Liver (tissue), 3 donors: ENCODE measurements around the gene NUDT4.

Experiments
- EGR1 ChIP-seq, 2 donors: IDR thresholded peaks; 2 replicates each; pipeline ENCODE4 v1.6.1; 2016 to 2018; ENCODE audit warnings: antibody characterized with exemption in 2 of 2, low read depth in 2 of 2
- GABPA ChIP-seq, 2 donors: IDR thresholded peaks in 1 of 2; conservative IDR thresholded peaks in 1 of 2; 2 replicates each; pipeline ENCODE4 v1.6.1; 2016; ENCODE audit warnings: antibody characterized with exemption in 2 of 2, mild to moderate bottlenecking in 1 of 2, moderate library complexity in 1 of 2
- JUND ChIP-seq, 2 donors: IDR thresholded peaks; 2 replicates each; pipeline ENCODE4 v1.6.1; 2016; ENCODE audit warnings: antibody characterized with exemption in 2 of 2
- RAD21 ChIP-seq, 2 donors: IDR thresholded peaks; 2 replicates each; pipeline ENCODE4 v1.6.1; 2016; ENCODE audit warnings: antibody characterized with exemption in 2 of 2, mild to moderate bottlenecking in 2 of 2
- SP1 ChIP-seq: IDR thresholded peaks from 2 replicates; pipeline ENCODE4 v1.6.1; 2018; ENCODE audit warnings: antibody characterized with exemption, mild to moderate bottlenecking
- TAF1 ChIP-seq: conservative IDR thresholded peaks from 2 replicates; pipeline ENCODE4 v1.6.1; 2016; ENCODE audit warnings: antibody characterized with exemption, mild to moderate bottlenecking
- YY1 ChIP-seq: IDR thresholded peaks from 2 replicates; pipeline ENCODE4 v1.6.1; 2016; ENCODE audit warnings: antibody characterized with exemption, mild to moderate bottlenecking
- TF ChIP-seq, protein P1 (sequence below): fragments of 150-350 bp; IDR thresholded peaks from 2 replicates; pipeline ENCODE4 v1.5.1; 2017; ENCODE audit warnings: improper control_type of control experiment, low read depth, low read length; ENCODE audit not compliant: missing input control
- TF ChIP-seq, protein P2 (sequence below): IDR thresholded peaks from 2 replicates; pipeline ENCODE4 v1.6.1; 2016; ENCODE audit warnings: antibody characterized with exemption, mild to moderate bottlenecking
- TF ChIP-seq, protein P3 (sequence below): IDR thresholded peaks from 2 replicates; pipeline ENCODE4 v1.6.1; 2016; ENCODE audit warnings: antibody characterized with exemption
- TF ChIP-seq, protein P4 (sequence below): IDR thresholded peaks from 2 replicates; pipeline ENCODE4 v1.6.1; 2016; ENCODE audit warnings: antibody characterized with exemption
- donor health status: healthy.
- donor health status: healthy.

DNA sequence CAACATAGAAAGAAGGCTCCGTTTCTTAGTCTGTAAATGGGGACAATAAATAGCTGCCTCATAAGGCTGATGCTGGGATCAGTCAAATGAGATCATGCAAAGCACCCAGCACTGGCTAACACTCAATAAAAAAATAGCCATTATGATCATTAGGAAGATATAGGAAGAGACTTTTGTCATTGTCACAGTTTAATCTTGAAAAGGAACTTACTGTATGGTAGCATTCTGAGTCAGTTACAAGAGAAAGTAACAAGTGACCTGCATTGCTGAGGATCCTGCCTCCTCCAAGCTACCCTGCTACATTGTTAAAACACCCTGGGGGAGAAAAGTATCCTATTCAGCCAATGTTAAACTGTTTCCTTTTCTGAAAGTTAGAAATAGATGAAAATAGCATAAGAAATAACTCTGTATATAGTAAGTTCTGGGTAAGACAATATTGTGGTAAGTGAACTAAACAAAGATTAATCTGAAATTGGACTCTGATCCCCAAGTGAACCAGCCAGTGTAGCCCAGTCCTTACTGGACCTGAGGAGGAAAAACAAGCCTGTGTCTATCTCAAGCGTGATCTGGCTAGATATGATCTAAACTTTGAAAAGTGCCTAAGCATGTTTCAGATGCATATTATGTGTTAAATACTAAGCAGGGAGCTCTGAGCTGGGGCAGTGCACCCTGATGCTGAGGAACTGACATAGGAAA is 3.6 kb upstream of the NUDT4 start:
- TF ChIP-seq, protein P1, sequence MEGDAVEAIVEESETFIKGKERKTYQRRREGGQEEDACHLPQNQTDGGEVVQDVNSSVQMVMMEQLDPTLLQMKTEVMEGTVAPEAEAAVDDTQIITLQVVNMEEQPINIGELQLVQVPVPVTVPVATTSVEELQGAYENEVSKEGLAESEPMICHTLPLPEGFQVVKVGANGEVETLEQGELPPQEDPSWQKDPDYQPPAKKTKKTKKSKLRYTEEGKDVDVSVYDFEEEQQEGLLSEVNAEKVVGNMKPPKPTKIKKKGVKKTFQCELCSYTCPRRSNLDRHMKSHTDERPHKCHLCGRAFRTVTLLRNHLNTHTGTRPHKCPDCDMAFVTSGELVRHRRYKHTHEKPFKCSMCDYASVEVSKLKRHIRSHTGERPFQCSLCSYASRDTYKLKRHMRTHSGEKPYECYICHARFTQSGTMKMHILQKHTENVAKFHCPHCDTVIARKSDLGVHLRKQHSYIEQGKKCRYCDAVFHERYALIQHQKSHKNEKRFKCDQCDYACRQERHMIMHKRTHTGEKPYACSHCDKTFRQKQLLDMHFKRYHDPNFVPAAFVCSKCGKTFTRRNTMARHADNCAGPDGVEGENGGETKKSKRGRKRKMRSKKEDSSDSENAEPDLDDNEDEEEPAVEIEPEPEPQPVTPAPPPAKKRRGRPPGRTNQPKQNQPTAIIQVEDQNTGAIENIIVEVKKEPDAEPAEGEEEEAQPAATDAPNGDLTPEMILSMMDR: no peak
- TF ChIP-seq TAF1 (no peak), GABPA (IDR thresholded peaks at IDR 0.05 in 1 of 2, conservative IDR thresholded peaks at IDR 0.05 in 1 of 2) (no peak), RAD21 (IDR thresholded peaks at IDR 0.05) (no peak), YY1 (no peak), EGR1 (IDR thresholded peaks at IDR 0.05; ENCODE audit: low read depth in 2 of 2) (no peak), JUND (IDR thresholded peaks at IDR 0.05) (no peak), SP1 (no peak)
- TF ChIP-seq, protein P2, sequence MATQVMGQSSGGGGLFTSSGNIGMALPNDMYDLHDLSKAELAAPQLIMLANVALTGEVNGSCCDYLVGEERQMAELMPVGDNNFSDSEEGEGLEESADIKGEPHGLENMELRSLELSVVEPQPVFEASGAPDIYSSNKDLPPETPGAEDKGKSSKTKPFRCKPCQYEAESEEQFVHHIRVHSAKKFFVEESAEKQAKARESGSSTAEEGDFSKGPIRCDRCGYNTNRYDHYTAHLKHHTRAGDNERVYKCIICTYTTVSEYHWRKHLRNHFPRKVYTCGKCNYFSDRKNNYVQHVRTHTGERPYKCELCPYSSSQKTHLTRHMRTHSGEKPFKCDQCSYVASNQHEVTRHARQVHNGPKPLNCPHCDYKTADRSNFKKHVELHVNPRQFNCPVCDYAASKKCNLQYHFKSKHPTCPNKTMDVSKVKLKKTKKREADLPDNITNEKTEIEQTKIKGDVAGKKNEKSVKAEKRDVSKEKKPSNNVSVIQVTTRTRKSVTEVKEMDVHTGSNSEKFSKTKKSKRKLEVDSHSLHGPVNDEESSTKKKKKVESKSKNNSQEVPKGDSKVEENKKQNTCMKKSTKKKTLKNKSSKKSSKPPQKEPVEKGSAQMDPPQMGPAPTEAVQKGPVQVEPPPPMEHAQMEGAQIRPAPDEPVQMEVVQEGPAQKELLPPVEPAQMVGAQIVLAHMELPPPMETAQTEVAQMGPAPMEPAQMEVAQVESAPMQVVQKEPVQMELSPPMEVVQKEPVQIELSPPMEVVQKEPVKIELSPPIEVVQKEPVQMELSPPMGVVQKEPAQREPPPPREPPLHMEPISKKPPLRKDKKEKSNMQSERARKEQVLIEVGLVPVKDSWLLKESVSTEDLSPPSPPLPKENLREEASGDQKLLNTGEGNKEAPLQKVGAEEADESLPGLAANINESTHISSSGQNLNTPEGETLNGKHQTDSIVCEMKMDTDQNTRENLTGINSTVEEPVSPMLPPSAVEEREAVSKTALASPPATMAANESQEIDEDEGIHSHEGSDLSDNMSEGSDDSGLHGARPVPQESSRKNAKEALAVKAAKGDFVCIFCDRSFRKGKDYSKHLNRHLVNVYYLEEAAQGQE: no peak
- TF ChIP-seq, protein P3, sequence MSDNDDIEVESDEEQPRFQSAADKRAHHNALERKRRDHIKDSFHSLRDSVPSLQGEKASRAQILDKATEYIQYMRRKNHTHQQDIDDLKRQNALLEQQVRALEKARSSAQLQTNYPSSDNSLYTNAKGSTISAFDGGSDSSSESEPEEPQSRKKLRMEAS: no peak
- TF ChIP-seq, protein P4, sequence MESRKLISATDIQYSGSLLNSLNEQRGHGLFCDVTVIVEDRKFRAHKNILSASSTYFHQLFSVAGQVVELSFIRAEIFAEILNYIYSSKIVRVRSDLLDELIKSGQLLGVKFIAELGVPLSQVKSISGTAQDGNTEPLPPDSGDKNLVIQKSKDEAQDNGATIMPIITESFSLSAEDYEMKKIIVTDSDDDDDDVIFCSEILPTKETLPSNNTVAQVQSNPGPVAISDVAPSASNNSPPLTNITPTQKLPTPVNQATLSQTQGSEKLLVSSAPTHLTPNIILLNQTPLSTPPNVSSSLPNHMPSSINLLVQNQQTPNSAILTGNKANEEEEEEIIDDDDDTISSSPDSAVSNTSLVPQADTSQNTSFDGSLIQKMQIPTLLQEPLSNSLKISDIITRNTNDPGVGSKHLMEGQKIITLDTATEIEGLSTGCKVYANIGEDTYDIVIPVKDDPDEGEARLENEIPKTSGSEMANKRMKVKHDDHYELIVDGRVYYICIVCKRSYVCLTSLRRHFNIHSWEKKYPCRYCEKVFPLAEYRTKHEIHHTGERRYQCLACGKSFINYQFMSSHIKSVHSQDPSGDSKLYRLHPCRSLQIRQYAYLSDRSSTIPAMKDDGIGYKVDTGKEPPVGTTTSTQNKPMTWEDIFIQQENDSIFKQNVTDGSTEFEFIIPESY: no peak
